Mesothelial cell of epicardium (in vitro differentiated cells): ENCODE measurements around the gene ZNF697. TPM values are rescaled to one million over a fixed set of nuclear protein-coding genes. Genes with fewer than 3 reads are reported as not detected.

Source experiments
- DNase-seq, 2 experiments: peaks; one replicate each; pipeline ENCODE4 v3.0.0; 2021; ENCODE audit warnings: low spot score in 2 of 2; ENCODE audit not compliant: unreplicated experiment in 2 of 2
- H3K27ac Mint-ChIP-seq: 2 replicates; pipeline ENCODE4 v1.8.0; 2021; ENCODE audit warnings: mixed read lengths
- H3K27me3 Mint-ChIP-seq: 2 replicates; pipeline ENCODE4 v1.8.0; 2021; ENCODE audit warnings: low read depth, mixed read lengths
- H3K36me3 Mint-ChIP-seq: 2 replicates; pipeline ENCODE4 v1.8.0; 2021; ENCODE audit warnings: mixed read lengths
- H3K4me1 Mint-ChIP-seq: 2 replicates; pipeline ENCODE4 v1.8.0; 2021; ENCODE audit warnings: mixed read lengths
- H3K4me3 Mint-ChIP-seq: 2 replicates; pipeline ENCODE4 v1.8.0; 2021; ENCODE audit warnings: mild to moderate bottlenecking, moderate library complexity, mixed read lengths
- H3K9me3 Mint-ChIP-seq: 2 replicates; pipeline ENCODE4 v1.8.0; 2021; ENCODE audit warnings: mixed read lengths
- CTCF ChIP-seq: fragments of 200-600 bp; sonication (generic); IDR thresholded peaks from one replicate; pipeline ENCODE4 v1.5.0; 2021; ENCODE audit warnings: antibody characterized with exemption; ENCODE audit not compliant: unreplicated experiment
- total RNA-seq: library from RNA; stranded (reverse); gene quantifications from 3 replicates; pipeline ENCODE4 v1.2.1, GENCODE V29; 2021

ZNF697 gene
- total RNA-seq, 1 donor from 2014 or later = 21.8 TPM

GRCh38 chr1:119647228-119647733, 785 bp downstream of the ZNF697 start:
- Mint-ChIP-seq H3K9me3 (no peaks in the 10 kb centered on the region), H3K36me3 (peaks cover 3% of the 10 kb centered on the region), H3K4me1 (peaks cover 44% of the 10 kb centered on the region), H3K27me3 (no peaks in the 10 kb centered on the region), H3K4me3 (peak overlapping the region; percentile 96), H3K27ac (peak overlapping the region; percentile 97)
- DNase-seq = no peak
- TF ChIP-seq CTCF = peak; percentile 49

GRCh38 chr1:119646521-119647227, 1.4 kb downstream of the ZNF697 start:
- no peak for DNase-seq
- peak overlapping the region; percentile 97 for H3K27ac Mint-ChIP-seq

GRCh38 chr1:119639109-119639508, 9.0 kb downstream of the ZNF697 start:
- peaks cover 6% of the 10 kb centered on the region for H3K9me3 Mint-ChIP-seq
- peaks cover 24% of the 10 kb centered on the region for H3K4me1 Mint-ChIP-seq
- peaks cover 13% of the 10 kb centered on the region for H3K36me3 Mint-ChIP-seq
- no peak overlapping the region for H3K4me3 Mint-ChIP-seq
- TF ChIP-seq CTCF = no peak
- no peak for DNase-seq
- H3K27ac Mint-ChIP-seq = no peak overlapping the region
- H3K27me3 Mint-ChIP-seq = no peaks in the 10 kb centered on the region

More at GRCh38 chr1:119646521-119647227, 1.4 kb downstream of the ZNF697 start:
- H3K9me3 Mint-ChIP-seq = peaks cover 5% of the 10 kb centered on the region
- H3K27me3 Mint-ChIP-seq = no peaks in the 10 kb centered on the region
- H3K36me3 Mint-ChIP-seq = peaks cover 9% of the 10 kb centered on the region
- no peak for TF ChIP-seq CTCF
- peak overlapping the region; percentile 96 for H3K4me3 Mint-ChIP-seq
- peaks cover 44% of the 10 kb centered on the region for H3K4me1 Mint-ChIP-seq

GRCh38 chr1:119637710-119638109, 10.4 kb downstream of the ZNF697 start:
- Mint-ChIP-seq H3K36me3 (peaks cover 13% of the 10 kb centered on the region), H3K27ac (no peak overlapping the region), H3K4me3 (no peak overlapping the region), H3K27me3 (no peaks in the 10 kb centered on the region), H3K4me1 (peaks cover 28% of the 10 kb centered on the region), H3K9me3 (peaks cover 6% of the 10 kb centered on the region)
- no peak for DNase-seq
- no peak for TF ChIP-seq CTCF

GRCh38 chr1:119636491-119637089, 11.5 kb downstream of the ZNF697 start:
- DNase-seq = no peak
- Mint-ChIP-seq H3K9me3 (no peaks in the 10 kb centered on the region), H3K27me3 (no peaks in the 10 kb centered on the region), H3K4me1 (peaks cover 39% of the 10 kb centered on the region), H3K36me3 (peaks cover 3% of the 10 kb centered on the region), H3K27ac (no peak overlapping the region), H3K4me3 (no peak overlapping the region)
- no peak for TF ChIP-seq CTCF
